Glomerular endothelial cell (primary cell): ENCODE measurements around the gene ARIH2. TPM values are rescaled to one million over a fixed set of nuclear protein-coding genes. Genes with fewer than 3 reads are reported as not detected.

ENCODE experiments used
- DNase-seq: peaks from one replicate; pipeline ENCODE4 v3.0.0-alpha.2; 2011; ENCODE audit warnings: low read depth, low spot score; ENCODE audit errors: extremely low read depth
- total RNA-seq: library from RNA; depleted of rRNA; stranded (reverse); fragments of >200 nt; gene quantifications from 2 replicates; pipeline ENCODE4 v1.2.3, GENCODE V29; 2015

ARIH2 gene
- total RNA-seq, 1 donor from 2014 or later, result 64.3 TPM

GRCh38 chr3:49017229-49017970, 98.8 kb downstream of the ARIH2 start:
- DNase-seq, result no peak

GRCh38 chr3:49017971-49018706, 99.5 kb downstream of the ARIH2 start, which contains the start of gene DALRD3:
DALRD3 (minus strand) TSS chr3:49018580; CDS start chr3:49018564, 16 bp downstream.
- DNase-seq, result no peak

- no peak for DNase-seq
Measured at GRCh38 chr3:49018707-49019006, 100.0 kb downstream of the ARIH2 start.

- no peak for DNase-seq
Measured at GRCh38 chr3:49019941-49020329, 101.3 kb downstream of the ARIH2 start.

- DNase-seq, result no peak
Measured at GRCh38 chr3:49020330-49021212, 101.9 kb downstream of the ARIH2 start.

GRCh38 chr3:49021213-49021812, 102.7 kb downstream of the ARIH2 start:
- DNase-seq, result peak; percentile 83

- DNase-seq, result peak; percentile 42
Measured at GRCh38 chr3:49021813-49022687, 103.4 kb downstream of the ARIH2 start, which contains the start of gene NDUFAF3. NDUFAF3 (plus strand) TSS chr3:49022121; CDS start chr3:49022145, 24 bp downstream.

- no peak for DNase-seq
Measured at GRCh38 chr3:49022688-49023171, 104.1 kb downstream of the ARIH2 start.

GRCh38 chr3:49023775-49024174, 105.1 kb downstream of the ARIH2 start:
- no peak for DNase-seq

GRCh38 chr3:49024449-49024848, 105.8 kb downstream of the ARIH2 start:
- no peak for DNase-seq

GRCh38 chr3:49025005-49025792, 106.6 kb downstream of the ARIH2 start:
- DNase-seq, result no peak

- no peak for DNase-seq
Measured at GRCh38 chr3:49025793-49026520, 107.3 kb downstream of the ARIH2 start.

GRCh38 chr3:49026536-49026935, 107.9 kb downstream of the ARIH2 start:
- no peak for DNase-seq

- no peak for DNase-seq
Measured at GRCh38 chr3:49027634-49028033, 109.0 kb downstream of the ARIH2 start.

GRCh38 chr3:49028298-49028672, 109.6 kb downstream of the ARIH2 start:
- no peak for DNase-seq

GRCh38 chr3:49028673-49029562, 110.3 kb downstream of the ARIH2 start, which contains the start of gene IMPDH2:
IMPDH2 (minus strand) TSS chr3:49029398; CDS start chr3:49029350, 48 bp downstream.
- peak; percentile 52 for DNase-seq

GRCh38 chr3:49029563-49029884, 110.9 kb downstream of the ARIH2 start:
- DNase-seq, result no peak
